Glutamatergic neuron (in vitro differentiated cells): ENCODE data around the gene PSMC3IP. TPM values are rescaled to one million over a fixed set of nuclear protein-coding genes. Genes with fewer than 3 reads are reported as not detected.
A peak's percentile ranks its signal among the peaks of the same experiment; 100 is the strongest.
"Not testable (repeated sequence)": the region's sequence is repeated elsewhere in the genome, so short reads cannot be mapped to it uniquely, and the experiment has no call there.

ENCODE experiments used
- DNase-seq: peaks from one replicate; pipeline ENCODE4 v3.0.0; 2022
- H3K27ac Mint-ChIP-seq: one replicate; pipeline ENCODE4 v1.8.0; 2020; ENCODE audit warnings: mild to moderate bottlenecking, mixed read lengths, inconsistent platforms; ENCODE audit not compliant: unreplicated experiment
- H3K27me3 Mint-ChIP-seq: one replicate; pipeline ENCODE4 v1.8.0; 2020; ENCODE audit warnings: mild to moderate bottlenecking, moderate library complexity, mixed read lengths, inconsistent platforms; ENCODE audit not compliant: unreplicated experiment
- H3K36me3 Mint-ChIP-seq: one replicate; pipeline ENCODE4 v1.8.0; 2020; ENCODE audit warnings: mild to moderate bottlenecking, mixed read lengths, inconsistent platforms; ENCODE audit not compliant: unreplicated experiment
- H3K4me1 Mint-ChIP-seq: one replicate; pipeline ENCODE4 v1.8.0; 2020; ENCODE audit warnings: mild to moderate bottlenecking, low read depth, mixed read lengths, inconsistent platforms; ENCODE audit not compliant: unreplicated experiment
- H3K4me3 Mint-ChIP-seq: one replicate; pipeline ENCODE4 v1.8.0; 2020; ENCODE audit warnings: mild to moderate bottlenecking, mixed read lengths, inconsistent platforms; ENCODE audit not compliant: unreplicated experiment
- H3K9me3 Mint-ChIP-seq: one replicate; pipeline ENCODE4 v1.8.0; 2020; ENCODE audit warnings: mild to moderate bottlenecking, moderate library complexity, mixed read lengths, inconsistent platforms; ENCODE audit not compliant: unreplicated experiment
- CTCF ChIP-seq: fragments of 200-600 bp; sonication (generic); IDR thresholded peaks from one replicate; pipeline ENCODE4 v1.5.0; 2021; ENCODE audit not compliant: partially characterized antibody, unreplicated experiment
- total RNA-seq: library from RNA; stranded (reverse); fragmentation: NEBNext Ultra II Directional; extraction: Animal tissue kit (Norgen Biotek cat#: 25700); gene quantifications from one replicate; pipeline ENCODE4 v1.2.1, GENCODE V29; 2021; ENCODE audit not compliant: unreplicated experiment

The PSMC3IP gene
- total RNA-seq, 1 donor from 2014 or later = 12.0 TPM

- Mint-ChIP-seq H3K4me3 (no peak overlapping the region), H3K4me1 (peaks cover 4% of the 10 kb centered on the region), H3K27me3 (peaks cover 10% of the 10 kb centered on the region), H3K36me3 (no peaks in the 10 kb centered on the region), H3K9me3 (peaks cover 8% of the 10 kb centered on the region), H3K27ac (peak overlapping the region; percentile 52)
- no peak for TF ChIP-seq CTCF
- DNase-seq = peak; percentile 67
These were observed 34.1 kb downstream of the PSMC3IP start for GRCh38 chr17:42543190-42544079.

- H3K4me1 Mint-ChIP-seq = peaks cover 10% of the 10 kb centered on the region
- H3K27ac Mint-ChIP-seq = peak overlapping the region; percentile 33
- DNase-seq = no peak
These were observed 36.3 kb downstream of the PSMC3IP start for GRCh38 chr17:42541041-42541833.

GRCh38 chr17:42540558-42540957 lies 37.0 kb downstream of the PSMC3IP start:
- H3K36me3 Mint-ChIP-seq, H3K4me3 Mint-ChIP-seq, DNase-seq, H3K27ac Mint-ChIP-seq: not testable (repeated sequence)
- H3K9me3 Mint-ChIP-seq = peaks cover 20% of the 10 kb centered on the region
- peaks cover 13% of the 10 kb centered on the region for H3K4me1 Mint-ChIP-seq
- H3K27me3 Mint-ChIP-seq = peaks cover 17% of the 10 kb centered on the region

More at GRCh38 chr17:42541041-42541833, 36.3 kb downstream of the PSMC3IP start:
- Mint-ChIP-seq H3K36me3 (no peaks in the 10 kb centered on the region), H3K9me3 (peaks cover 20% of the 10 kb centered on the region), H3K4me3 (no peak overlapping the region), H3K27me3 (peaks cover 17% of the 10 kb centered on the region)
- TF ChIP-seq CTCF = no peak

GRCh38 chr17:42538482-42538881 lies 39.0 kb downstream of the PSMC3IP start:
- DNase-seq = no peak
- Mint-ChIP-seq H3K9me3 (peaks cover 12% of the 10 kb centered on the region), H3K4me1 (peaks cover 20% of the 10 kb centered on the region), H3K27ac (peak overlapping the region; percentile 100), H3K27me3 (peaks cover 12% of the 10 kb centered on the region), H3K36me3 (no peaks in the 10 kb centered on the region), H3K4me3 (no peak overlapping the region)
- TF ChIP-seq CTCF = no peak

GRCh38 chr17:42537826-42538451 lies 39.6 kb downstream of the PSMC3IP start:
- H3K27ac Mint-ChIP-seq = peak overlapping the region; percentile 100
- peak overlapping the region; percentile 94 for H3K4me3 Mint-ChIP-seq
- peaks cover 22% of the 10 kb centered on the region for H3K4me1 Mint-ChIP-seq
- H3K27me3 Mint-ChIP-seq = peaks cover 11% of the 10 kb centered on the region
- H3K36me3 Mint-ChIP-seq = no peaks in the 10 kb centered on the region
- H3K9me3 Mint-ChIP-seq = peaks cover 11% of the 10 kb centered on the region
- DNase-seq = no peak
- TF ChIP-seq CTCF = no peak
